ENCODE data around the gene TUBGCP3. TPM values are rescaled to one million over a fixed set of nuclear protein-coding genes. Genes with fewer than 3 reads are reported as not detected.

Gene TUBGCP3
- total and polyA plus RNA-seq, 9 of the 15 experiments (the other 6 are each of a cell fraction or from before 2014, with no cell fraction given): 3.0 to 24.8 (median 15.2) TPM

GRCh38 chr13:112619730-112620631 lies 32.0 kb upstream of the TUBGCP3 start:
- in situ Hi-C loops (cut with MboI): loop anchor here (25.0 kb wide), 1 partner anchor 1133 kb away; no protein-coding TSS in a partner anchor
- no peak overlapping the region for H3K27ac ChIP-seq (ENCODE audit: extremely low read depth, low read depth, low read length)
- H3K9me1 ChIP-seq (ENCODE audit: control insufficient read depth, insufficient read depth, low read length): no peaks in the 10 kb centered on the region
- FAIRE-seq (peak; percentile 69), DNase-seq (ENCODE audit: extremely low read depth in 1 of 4, low spot score in 3 of 4) (peak in 3 of 4 experiments; percentile 2 to 46 (median 24)), ATAC-seq (peak; percentile 89)
- H3K4me3 ChIP-seq: no peak overlapping the region
- no peak overlapping the region for H3K9ac ChIP-seq (ENCODE audit: insufficient read depth in 1 of 2, low read depth in 2 of 2, low read length in 2 of 2)
- peaks cover 30 to 81% of the 10 kb centered on the region in 2 experiments for H3K27me3 ChIP-seq (ENCODE audit: control insufficient read depth in 2 of 2, insufficient read depth in 2 of 2, low read length in 2 of 2)
- 9% methylated on average over 22 of the region's 24 CpGs for WGBS (ENCODE audit: insufficient coverage, low coverage, missing lambda C conversion rate)
- no peak overlapping the region for H2AFZ ChIP-seq (ENCODE audit: low read depth, low read length)
- H3K79me2 ChIP-seq (ENCODE audit: control insufficient read depth, insufficient read depth, low read length): no peaks in the 10 kb centered on the region
- H3K4me2 ChIP-seq (ENCODE audit: insufficient read depth, low read length): no peak overlapping the region
- ChIA-PET CTCF (ENCODE audit: low intra/inter-chr PET ratio) (no interaction called here), POLR2A (interaction anchor here (0.7 kb wide), 1 partner anchor 257 kb away, joined by 3 read pairs; no protein-coding TSS in a partner anchor)
- no peaks in the 10 kb centered on the region for H3K36me3 ChIP-seq (ENCODE audit: control insufficient read depth, insufficient read depth, low read length)
- H4K20me1 ChIP-seq (replicated peaks; ENCODE audit: control insufficient read depth, insufficient read depth, low read length): no peaks in the 10 kb centered on the region; the same call in 1 of the 2 replicates
- H3K4me1 ChIP-seq (replicated peaks in 1 of 2; ENCODE audit: control insufficient read depth in 2 of 2, insufficient read depth in 2 of 2, low read length in 2 of 2): no peaks in the 10 kb centered on the region; a peak in 1 of 5 replicates
- no TSS peak for BruUV-seq (replicated peaks)
- no peaks in the 10 kb centered on the region for H3K9me3 ChIP-seq (replicated peaks; ENCODE audit: control insufficient read depth, insufficient read depth, low read depth, low read length)
- intact Hi-C loops (cut with micrococcal nuclease): loop anchor here (5.0 to 10.0 kb wide), 2 partner anchors 252 to 275 kb away; no protein-coding TSS in a partner anchor
- TF ChIP-seq ZNF174 (CRISPR knock-in tag; IDR thresholded peaks at IDR 0.05): no peak
- TF ChIP-seq ZNF280B (CRISPR knock-in tag; IDR thresholded peaks at IDR 0.05): no peak
- peak; percentile 36 for TF ChIP-seq RBM25 (IDR thresholded peaks at IDR 0.05; ENCODE audit: low read depth, low read length, severe bottlenecking)
- TF ChIP-seq HMG20B (CRISPR knock-in tag; IDR thresholded peaks at IDR 0.05): no peak
- TF ChIP-seq SRSF1 (IDR thresholded peaks at IDR 0.05; ENCODE audit: low read depth, low read length): no peak
- TF ChIP-seq ZNF197 (CRISPR knock-in tag; IDR thresholded peaks at IDR 0.05; ENCODE audit: low read depth): no peak
- TF ChIP-seq CBX2 (IDR thresholded peaks at IDR 0.05; ENCODE audit: insufficient read depth, low read length, poor library complexity, severe bottlenecking): no peak
- no peak for TF ChIP-seq ZNF511 (CRISPR knock-in tag; IDR thresholded peaks at IDR 0.05)
- peak; percentile 36 for TF ChIP-seq FOS (IDR thresholded peaks at IDR 0.05; ENCODE audit: extremely low read depth, insufficient read length)
- TF ChIP-seq USF2 (CRISPR knock-in tag; IDR thresholded peaks at IDR 0.05): no peak
- no peak for TF ChIP-seq ZSCAN32 (CRISPR knock-in tag; IDR thresholded peaks at IDR 0.05)
- TF ChIP-seq CBX3 (IDR thresholded peaks at IDR 0.05; ENCODE audit: borderline replicate concordance in 1 of 2, low read length in 2 of 2): no peak
- no peak for TF ChIP-seq ZNF592 (IDR thresholded peaks at IDR 0.05)
